ENCODE measurements around the gene PPP1R37. TPM values are rescaled to one million over a fixed set of nuclear protein-coding genes. Genes with fewer than 3 reads are reported as not detected.

The PPP1R37 gene
- total RNA-seq, 2 experiments from 2014 or later: 18.7 to 30.0 TPM

GRCh38 chr19:45172611-45173208 is 79.7 kb downstream of the PPP1R37 start:
- Mint-ChIP-seq H3K36me3 (peaks cover 2% of the 10 kb centered on the region), H3K9me3 (ENCODE audit: low read depth) (no peaks in the 10 kb centered on the region), H3K27me3 (no peaks in the 10 kb centered on the region), H3K4me1 (peaks cover 49% of the 10 kb centered on the region), H3K4me3 (no peak overlapping the region), H3K27ac (peak overlapping the region; percentile 85)
- ATAC-seq: no peak
- CTCF ChIA-PET: interaction anchor here (1.5 to 1.9 kb wide), 2 partner anchors 19 to 48 kb away, joined by 3 to 9 read pairs; no protein-coding TSS in a partner anchor
- DNase-seq: no peak

- Mint-ChIP-seq H3K4me1 (peaks cover 52% of the 10 kb centered on the region), H3K4me3 (no peak overlapping the region), H3K36me3 (peaks cover 3% of the 10 kb centered on the region), H3K9me3 (ENCODE audit: low read depth) (no peaks in the 10 kb centered on the region), H3K27me3 (no peaks in the 10 kb centered on the region), H3K27ac (no peak overlapping the region)
- ATAC-seq: no peak
- CTCF ChIA-PET: interaction anchor here (1.0 kb wide), 1 partner anchor 75 kb away, joined by 3 read pairs; no protein-coding TSS in a partner anchor
- DNase-seq: no peak
Observed at GRCh38 chr19:45173816-45174215, 80.8 kb downstream of the PPP1R37 start.

- H3K4me1 Mint-ChIP-seq: peaks cover 50% of the 10 kb centered on the region
- H3K27me3 Mint-ChIP-seq: no peaks in the 10 kb centered on the region
- H3K27ac Mint-ChIP-seq: peak overlapping the region; percentile 18
- DNase-seq (no peak), ATAC-seq (no peak)
- H3K9me3 Mint-ChIP-seq (ENCODE audit: low read depth): no peaks in the 10 kb centered on the region
- H3K4me3 Mint-ChIP-seq: no peak overlapping the region
- CTCF ChIA-PET: no interaction called here
- H3K36me3 Mint-ChIP-seq: peaks cover 8% of the 10 kb centered on the region
Observed at GRCh38 chr19:45175515-45176345, 82.8 kb downstream of the PPP1R37 start.

GRCh38 chr19:45177817-45178261 is 84.9 kb downstream of the PPP1R37 start, which contains the start of gene TRAPPC6A:
Gene TRAPPC6A, minus strand, starts transcription at chr19:45178237. Its CDS starts 19 bp downstream, at chr19:45178218.
- H3K9me3 Mint-ChIP-seq (ENCODE audit: low read depth): no peaks in the 10 kb centered on the region
- no peak for DNase-seq
- H3K4me1 Mint-ChIP-seq: peaks cover 40% of the 10 kb centered on the region
- peak within 1 kb of the TSS; percentile 92 for H3K27ac Mint-ChIP-seq
- H3K4me3 Mint-ChIP-seq: peak within 1 kb of the TSS; percentile 84
- ATAC-seq: peak; percentile 4
- H3K27me3 Mint-ChIP-seq: no peaks in the 10 kb centered on the region
- peaks cover 8% of the 10 kb centered on the region for H3K36me3 Mint-ChIP-seq
- CTCF ChIA-PET: interaction anchor here (0.6 to 2.8 kb wide), 17 partner anchors 10 to 247 kb away, joined by 3 to 17 read pairs (median 4); partner anchors contain the start of genes CLASRP, CLPTM1 and PPP1R37

- ATAC-seq (peak; percentile 90), DNase-seq (peak; percentile 100)
- no peaks in the 10 kb centered on the region for H3K27me3 Mint-ChIP-seq
- H3K27ac Mint-ChIP-seq: peak within 1 kb of the TSS; percentile 92
- H3K9me3 Mint-ChIP-seq (ENCODE audit: low read depth): no peaks in the 10 kb centered on the region
- peaks cover 8% of the 10 kb centered on the region for H3K36me3 Mint-ChIP-seq
- CTCF ChIA-PET: interaction anchor here (0.6 to 2.8 kb wide), 22 partner anchors 9 to 275 kb away, joined by 3 to 17 read pairs (median 3); partner anchors contain the start of genes CLASRP, CLPTM1 and PPP1R37
- H3K4me3 Mint-ChIP-seq: peak within 1 kb of the TSS; percentile 84
- H3K4me1 Mint-ChIP-seq: peaks cover 37% of the 10 kb centered on the region
Observed at GRCh38 chr19:45178262-45179071, 85.5 kb downstream of the PPP1R37 start, which contains the start of gene BLOC1S3. Gene BLOC1S3, plus strand, starts transcription at chr19:45178784. Its CDS starts 513 bp downstream, at chr19:45179297.

GRCh38 chr19:45179072-45179891 is 86.3 kb downstream of the PPP1R37 start:
- DNase-seq (peak; percentile 62), ATAC-seq (no peak)
- Mint-ChIP-seq H3K4me3 (peak overlapping the region; percentile 84), H3K27me3 (no peaks in the 10 kb centered on the region), H3K27ac (peak overlapping the region; percentile 92), H3K9me3 (ENCODE audit: low read depth) (no peaks in the 10 kb centered on the region), H3K4me1 (peaks cover 32% of the 10 kb centered on the region), H3K36me3 (peaks cover 8% of the 10 kb centered on the region)
- CTCF ChIA-PET: interaction anchor here (0.8 to 2.8 kb wide), 12 partner anchors 8 to 276 kb away, joined by 3 to 17 read pairs (median 4); partner anchors contain the start of genes CLASRP and PPP1R37

GRCh38 chr19:45179892-45180370 is 87.0 kb downstream of the PPP1R37 start:
- Mint-ChIP-seq H3K4me1 (peaks cover 32% of the 10 kb centered on the region), H3K9me3 (ENCODE audit: low read depth) (no peaks in the 10 kb centered on the region), H3K27ac (peak overlapping the region; percentile 56), H3K27me3 (no peaks in the 10 kb centered on the region), H3K36me3 (peaks cover 8% of the 10 kb centered on the region), H3K4me3 (peak overlapping the region; percentile 84)
- no peak for DNase-seq
- CTCF ChIA-PET: interaction anchor here (1.0 to 2.4 kb wide), 2 partner anchors 27 to 69 kb away, joined by 3 to 12 read pairs; no protein-coding TSS in a partner anchor
- ATAC-seq: no peak

- Mint-ChIP-seq H3K36me3 (peaks cover 8% of the 10 kb centered on the region), H3K9me3 (ENCODE audit: low read depth) (no peaks in the 10 kb centered on the region), H3K4me3 (peak overlapping the region; percentile 37), H3K27me3 (no peaks in the 10 kb centered on the region), H3K27ac (peak overlapping the region; percentile 13), H3K4me1 (peaks cover 27% of the 10 kb centered on the region)
- CTCF ChIA-PET: interaction anchor here (0.9 to 1.0 kb wide), 2 partner anchors 28 to 55 kb away, joined by 3 read pairs; no protein-coding TSS in a partner anchor
- DNase-seq (no peak), ATAC-seq (no peak)
Observed at GRCh38 chr19:45180936-45181335, 88.0 kb downstream of the PPP1R37 start.

GRCh38 chr19:45182758-45183157 is 89.8 kb downstream of the PPP1R37 start:
- Mint-ChIP-seq H3K36me3 (peaks cover 8% of the 10 kb centered on the region), H3K27me3 (no peaks in the 10 kb centered on the region), H3K9me3 (ENCODE audit: low read depth) (no peaks in the 10 kb centered on the region), H3K4me3 (no peak overlapping the region), H3K27ac (no peak overlapping the region), H3K4me1 (peaks cover 26% of the 10 kb centered on the region)
- no peak for ATAC-seq
- CTCF ChIA-PET: interaction anchor here (0.7 kb wide), 1 partner anchor 90 kb away, joined by 3 read pairs; the partner anchor contains the start of gene PPP1R37
- DNase-seq: no peak

- Mint-ChIP-seq H3K4me3 (no peak overlapping the region), H3K27ac (no peak overlapping the region), H3K27me3 (no peaks in the 10 kb centered on the region), H3K36me3 (peaks cover 6% of the 10 kb centered on the region), H3K4me1 (peaks cover 22% of the 10 kb centered on the region), H3K9me3 (ENCODE audit: low read depth) (no peaks in the 10 kb centered on the region)
- CTCF ChIA-PET: interaction anchor here (0.7 to 1.0 kb wide), 5 partner anchors 20 to 246 kb away, joined by 3 to 8 read pairs (median 3); no protein-coding TSS in a partner anchor
- ATAC-seq: no peak
- no peak for DNase-seq
Observed at GRCh38 chr19:45184115-45184514, 91.1 kb downstream of the PPP1R37 start.

- H3K4me3 Mint-ChIP-seq: no peak overlapping the region
- no peaks in the 10 kb centered on the region for H3K27me3 Mint-ChIP-seq
- no peaks in the 10 kb centered on the region for H3K9me3 Mint-ChIP-seq (ENCODE audit: low read depth)
- H3K36me3 Mint-ChIP-seq: no peaks in the 10 kb centered on the region
- no peak for DNase-seq
- H3K4me1 Mint-ChIP-seq: peaks cover 6% of the 10 kb centered on the region
- ATAC-seq: no peak
- CTCF ChIA-PET: interaction anchor here (0.7 to 2.2 kb wide), 14 partner anchors 8 to 224 kb away, joined by 3 to 17 read pairs (median 4); partner anchors contain the start of genes BLOC1S3, PPP1R37 and TRAPPC6A
- no peak overlapping the region for H3K27ac Mint-ChIP-seq
Observed at GRCh38 chr19:45186509-45187334, 93.7 kb downstream of the PPP1R37 start.

Measured in activated CD8-positive, alpha-beta memory T cell treated with anti-CD3 and anti-CD28 coated beads, Interleukin-2, amount 10 ng/mL, durations not matched to agents 7 days and 5 days (primary cell).